GM21423 (cell line): Measurements from ENCODE around the gene UBAP1L.
"Not testable (repeated sequence)": the region's sequence is repeated elsewhere in the genome, so short reads cannot be mapped to it uniquely, and the experiment has no call there.

ENCODE experiments used
- ATAC-seq: cut with Tn5 transposase; IDR thresholded peaks from one replicate; pipeline ENCODE4 v1.9.1; 2021; ENCODE audit warnings: mild to moderate bottlenecking, moderate library complexity; ENCODE audit not compliant: unreplicated experiment

Gene UBAP1L

DNA sequence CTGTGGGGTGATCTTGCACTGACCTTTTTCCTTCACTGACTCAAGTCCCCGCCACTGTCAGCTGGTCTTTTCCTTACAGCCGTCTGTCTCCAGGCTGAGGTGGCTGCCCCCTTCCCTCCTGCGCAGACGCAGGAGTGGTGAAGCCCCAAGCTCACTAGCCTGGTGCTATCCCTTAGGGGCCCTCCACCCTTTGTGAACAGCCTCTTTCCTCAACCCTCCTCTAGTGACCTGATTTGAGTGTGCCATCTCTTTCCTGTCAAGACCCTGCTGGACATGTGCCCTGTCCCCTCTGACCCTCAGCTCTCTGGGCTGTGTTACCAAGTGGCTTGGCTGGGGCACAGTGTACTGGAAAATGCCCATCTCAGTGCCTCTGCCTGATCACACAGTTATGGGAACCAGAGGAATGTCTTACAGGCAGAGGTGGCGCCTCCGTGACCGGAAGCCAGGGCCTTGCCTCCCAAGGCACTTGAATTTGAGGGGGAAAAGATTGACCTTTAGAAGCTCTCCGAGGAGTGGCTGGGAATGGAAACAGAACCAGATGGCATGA, 29.7 kb downstream of the UBAP1L start:
- no peak for ATAC-seq

DNA sequence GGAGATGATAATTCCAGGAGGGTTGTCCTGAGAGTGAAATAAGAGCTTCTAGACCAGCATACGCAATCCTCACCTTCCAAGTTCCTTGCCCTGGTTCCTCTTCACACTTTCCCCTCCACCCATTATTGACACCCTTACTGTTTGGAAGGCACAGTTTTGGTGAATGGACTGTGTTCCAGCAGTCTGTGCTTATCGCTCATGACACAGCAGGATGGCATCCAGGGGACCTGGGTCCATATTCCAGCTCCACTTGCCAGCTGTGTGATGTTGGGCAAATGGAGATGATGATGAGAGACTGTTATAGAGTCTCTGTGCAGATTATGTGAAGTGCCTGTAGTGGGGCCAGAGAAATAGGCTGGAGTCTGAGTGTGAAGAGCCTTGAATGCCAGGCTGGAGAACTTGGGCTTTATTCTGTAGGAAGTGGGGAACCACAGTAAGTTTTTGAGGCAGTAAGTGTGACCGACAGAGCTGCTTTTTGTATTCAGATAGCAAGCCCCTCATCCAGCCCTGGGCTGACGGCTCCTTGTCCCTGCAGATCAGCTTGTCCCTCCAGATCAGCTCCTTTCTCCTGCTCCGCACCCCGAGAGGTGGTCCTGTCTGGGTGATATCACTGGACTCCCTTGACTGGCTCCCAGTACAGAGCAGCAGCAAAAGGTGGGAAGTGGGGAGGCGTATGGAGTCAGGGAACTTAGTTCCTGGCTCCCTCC, 30.3 kb downstream of the UBAP1L start:
- ATAC-seq: no peak

DNA sequence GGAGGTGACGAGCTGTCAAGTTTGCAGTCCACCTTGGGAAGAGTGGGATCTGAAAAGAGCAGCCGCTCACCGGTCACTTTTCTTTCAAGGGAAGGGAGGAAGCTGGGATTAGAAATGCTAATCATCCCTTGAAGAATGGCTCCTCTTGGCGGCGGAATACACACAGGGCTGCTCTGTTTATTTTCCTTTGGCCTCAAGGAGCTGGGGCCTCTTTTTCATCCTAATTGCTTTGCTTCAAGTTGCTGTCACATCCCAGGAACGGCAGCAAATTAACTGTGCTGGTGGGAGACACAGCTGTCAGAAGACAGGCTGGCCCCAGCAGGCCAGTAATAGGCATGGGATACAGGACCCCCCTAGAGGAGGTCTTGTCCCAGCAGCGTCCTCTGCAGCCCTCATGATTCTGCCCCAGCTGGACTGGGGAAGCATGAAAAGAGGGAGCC, 31.7 kb downstream of the UBAP1L start:
- no peak for ATAC-seq

DNA sequence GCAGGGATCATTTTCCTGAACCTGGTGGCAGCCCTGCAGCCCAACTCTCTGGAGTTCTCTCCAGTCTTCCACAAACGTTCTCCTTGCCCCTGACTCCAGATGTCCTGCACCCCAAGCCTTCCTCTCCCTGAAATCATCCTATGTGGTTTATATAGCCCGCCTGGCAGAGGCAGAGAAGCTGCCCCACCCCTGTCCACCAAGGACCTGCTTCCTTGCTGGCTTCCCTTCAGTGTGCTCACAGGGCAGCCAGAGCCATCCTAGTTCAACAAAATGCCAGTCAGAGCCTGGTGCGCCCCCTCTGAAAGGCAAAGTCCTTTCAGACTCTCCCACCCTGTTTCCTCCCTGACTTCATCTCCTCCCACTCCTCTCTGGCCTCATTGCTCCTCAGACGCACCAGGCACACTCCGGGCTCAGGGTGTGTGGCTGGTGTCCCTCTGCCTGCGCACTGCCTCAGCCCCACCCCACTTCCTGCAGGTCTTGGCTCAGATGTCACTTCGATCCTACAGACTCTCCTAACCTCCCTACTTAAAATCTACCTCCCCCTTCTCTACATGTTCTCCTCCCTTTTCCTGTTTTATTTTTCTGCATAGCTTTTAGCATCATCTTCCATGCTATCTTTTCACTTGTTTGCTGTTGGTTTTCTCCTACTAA, 32.6 kb downstream of the UBAP1L start:
- no peak for ATAC-seq

DNA sequence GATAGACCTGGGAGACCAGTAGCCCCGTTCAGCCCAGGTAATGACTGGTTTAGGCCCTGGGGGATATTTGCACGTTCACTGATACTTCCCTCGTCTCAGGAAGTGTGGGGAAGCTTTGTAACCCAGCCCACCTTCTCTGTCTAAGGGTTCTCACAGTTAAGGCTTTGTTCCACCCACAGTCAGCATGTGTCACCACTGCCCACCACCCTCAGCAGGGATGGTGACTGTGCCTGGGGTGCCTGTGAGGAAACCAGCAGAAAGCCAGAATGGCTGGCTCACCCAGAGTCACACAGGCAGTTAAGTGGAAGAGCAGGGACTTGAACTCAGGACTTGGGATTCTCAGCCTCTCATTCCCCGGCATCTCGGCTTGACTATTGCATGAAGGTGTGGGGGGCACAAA, 33.2 kb downstream of the UBAP1L start:
- ATAC-seq: no peak

DNA sequence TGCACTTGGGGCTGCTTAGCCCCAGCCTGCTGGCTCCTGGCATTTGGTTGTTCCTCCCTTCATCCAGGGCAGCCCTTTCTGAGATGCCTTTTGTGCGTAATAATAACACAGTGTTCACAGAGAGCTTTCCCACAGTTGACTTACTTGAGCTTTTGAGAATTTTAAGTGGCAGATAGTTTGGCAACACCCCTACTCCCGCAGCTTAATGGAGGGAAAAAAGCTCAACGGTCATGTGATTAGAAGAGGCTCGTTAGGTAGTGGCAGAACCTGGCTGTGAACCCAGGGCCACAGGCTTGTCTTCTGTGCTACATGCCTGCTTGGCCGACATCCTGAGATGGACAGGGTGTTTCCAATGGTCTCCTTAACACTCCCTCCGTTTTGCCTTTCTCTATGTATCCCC, 33.7 kb downstream of the UBAP1L start:
- no peak for ATAC-seq

DNA sequence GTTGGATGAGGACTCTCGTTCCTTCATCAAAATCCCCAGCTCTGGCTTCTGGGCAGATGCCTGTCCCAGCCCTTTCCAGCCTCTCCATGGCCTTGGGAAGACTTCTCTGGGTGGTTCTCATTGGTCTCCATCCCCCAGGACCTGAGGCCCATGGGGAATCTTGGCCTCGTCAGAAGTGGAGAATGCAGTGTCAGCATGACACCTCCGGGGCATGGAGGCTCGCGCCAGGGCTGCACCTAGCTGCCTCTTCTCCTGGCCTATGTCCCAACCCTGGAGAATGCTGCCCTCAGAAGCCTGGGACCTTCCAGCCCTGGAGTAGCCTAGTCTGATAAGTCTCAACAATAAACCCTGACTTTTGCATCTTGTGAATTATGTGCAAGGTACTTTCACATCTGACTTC, 35.4 kb downstream of the UBAP1L start:
- ATAC-seq: no peak

DNA sequence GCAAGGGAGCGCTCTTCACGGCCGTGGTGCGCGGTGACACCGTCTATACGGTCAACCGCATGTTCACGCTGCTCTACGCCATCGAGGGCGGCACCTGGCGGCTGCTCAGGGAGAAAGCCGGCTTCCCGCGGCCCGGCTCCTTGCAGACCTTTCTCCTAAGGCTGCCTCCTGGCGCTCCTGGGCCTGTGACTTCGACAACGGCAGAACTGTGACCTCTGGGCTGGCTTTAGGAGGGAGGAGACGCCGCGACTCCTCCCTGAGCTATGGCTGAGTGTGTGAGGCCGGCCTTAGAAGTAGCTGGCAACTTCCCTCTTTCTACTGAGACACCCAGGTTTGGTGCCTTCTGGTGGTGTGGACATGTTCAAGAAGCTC, 37.0 kb downstream of the UBAP1L start:
- ATAC-seq: no peak

DNA sequence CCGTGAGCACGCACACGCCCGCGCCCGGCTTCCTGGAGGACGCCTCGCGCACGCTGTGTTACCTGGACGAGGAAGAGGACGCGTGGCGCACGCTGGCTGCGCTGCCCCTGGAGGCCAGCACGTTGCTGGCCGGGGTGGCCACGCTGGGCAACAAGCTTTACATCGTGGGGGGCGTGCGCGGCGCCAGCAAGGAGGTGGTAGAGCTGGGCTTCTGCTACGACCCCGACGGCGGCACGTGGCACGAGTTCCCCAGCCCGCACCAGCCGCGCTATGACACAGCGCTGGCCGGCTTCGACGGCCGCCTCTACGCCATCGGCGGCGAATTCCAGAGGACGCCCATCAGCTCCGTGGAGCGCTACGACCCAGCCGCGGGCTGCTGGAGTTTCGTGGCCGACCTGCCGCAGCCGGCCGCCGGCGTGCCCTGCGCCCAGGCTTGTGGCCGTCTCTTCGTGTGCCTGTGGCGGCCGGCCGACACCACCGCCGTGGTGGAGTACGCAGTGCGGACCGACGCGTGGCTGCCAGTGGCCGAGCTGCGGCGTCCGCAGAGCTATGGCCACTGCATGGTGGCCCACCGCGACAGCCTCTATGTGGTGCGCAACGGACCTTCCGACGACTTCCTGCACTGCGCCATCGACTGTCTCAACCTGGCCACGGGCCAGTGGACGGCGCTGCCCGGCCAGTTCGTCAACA, 37.6 kb downstream of the UBAP1L start:
- ATAC-seq: no peak

DNA sequence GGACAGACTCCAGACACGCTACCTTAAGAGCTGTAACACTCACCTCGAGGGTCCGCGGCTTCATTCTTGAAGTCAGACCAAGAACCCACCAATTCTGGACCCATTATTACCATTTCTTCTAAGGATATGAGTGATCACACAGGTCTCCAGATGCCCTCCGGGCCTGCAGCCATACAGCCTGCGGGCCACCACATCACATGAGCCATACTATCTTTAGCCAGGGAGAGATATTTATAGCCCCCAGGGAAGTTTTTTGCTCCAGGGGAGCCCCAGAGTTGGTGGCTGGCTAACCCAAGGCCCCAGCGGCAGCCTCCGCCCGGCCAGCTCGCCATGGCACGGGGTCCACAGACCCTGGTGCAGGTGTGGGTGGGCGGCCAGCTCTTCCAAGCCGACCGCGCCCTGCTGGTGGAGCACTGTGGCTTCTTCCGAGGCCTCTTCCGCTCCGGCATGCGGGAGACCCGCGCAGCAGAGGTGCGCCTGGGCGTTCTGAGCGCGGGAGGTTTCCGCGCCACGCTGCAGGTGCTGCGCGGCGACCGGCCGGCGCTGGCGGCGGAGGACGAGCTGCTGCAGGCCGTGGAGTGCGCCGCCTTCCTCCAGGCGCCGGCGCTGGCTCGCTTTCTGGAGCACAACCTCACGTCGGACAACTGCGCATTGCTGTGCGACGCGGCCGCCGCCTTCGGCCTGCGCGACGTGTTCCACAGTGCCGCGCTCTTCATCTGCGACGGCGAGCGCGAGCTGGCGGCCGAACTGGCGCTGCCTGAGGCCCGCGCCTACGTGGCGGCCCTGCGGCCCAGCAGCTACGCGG, 38.3 kb downstream of the UBAP1L start, which contains the start of gene KBTBD13:
KBTBD13 (plus strand) TSS at position 261 of the 805 bp plus-strand sequence; CDS start at position 331, 70 bp downstream.
- no peak for ATAC-seq

DNA sequence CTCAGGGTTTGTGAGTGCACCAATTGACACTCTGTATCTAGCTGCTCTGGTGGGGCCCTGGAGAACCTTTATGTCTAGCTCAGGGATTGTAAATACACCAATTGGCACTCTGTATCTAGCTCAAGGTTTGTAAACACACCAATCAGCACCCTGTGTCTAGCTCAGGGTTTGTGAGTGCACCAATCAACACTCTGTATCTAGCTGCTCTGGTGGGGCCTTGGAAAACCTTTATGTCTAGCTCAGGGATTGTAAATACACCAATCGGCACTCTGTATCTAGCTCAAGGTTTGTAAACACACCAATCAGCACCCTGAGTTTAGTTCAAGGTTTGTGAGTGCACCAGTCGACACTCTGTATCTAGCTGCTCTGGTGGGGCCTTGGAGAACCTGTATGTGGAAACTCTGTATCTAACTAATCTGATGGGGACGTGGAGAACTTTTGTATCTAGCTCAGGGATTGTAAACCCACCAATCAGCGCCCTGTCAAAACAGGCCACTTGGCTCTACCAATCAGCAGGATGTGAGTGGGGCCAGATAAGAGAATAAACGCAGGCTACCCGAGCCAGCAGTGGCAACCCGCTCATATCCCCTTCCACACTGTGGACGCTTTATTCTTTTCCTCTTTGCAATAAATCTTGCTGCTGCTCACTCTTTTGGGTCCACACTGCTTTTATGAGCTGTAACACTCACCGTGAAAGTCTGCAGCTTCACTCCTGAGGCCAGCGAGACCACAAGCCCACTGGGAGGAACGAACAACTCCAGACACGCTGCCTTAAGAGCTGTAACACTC, 39.2 kb downstream of the UBAP1L start:
- ATAC-seq: not testable (repeated sequence)

DNA sequence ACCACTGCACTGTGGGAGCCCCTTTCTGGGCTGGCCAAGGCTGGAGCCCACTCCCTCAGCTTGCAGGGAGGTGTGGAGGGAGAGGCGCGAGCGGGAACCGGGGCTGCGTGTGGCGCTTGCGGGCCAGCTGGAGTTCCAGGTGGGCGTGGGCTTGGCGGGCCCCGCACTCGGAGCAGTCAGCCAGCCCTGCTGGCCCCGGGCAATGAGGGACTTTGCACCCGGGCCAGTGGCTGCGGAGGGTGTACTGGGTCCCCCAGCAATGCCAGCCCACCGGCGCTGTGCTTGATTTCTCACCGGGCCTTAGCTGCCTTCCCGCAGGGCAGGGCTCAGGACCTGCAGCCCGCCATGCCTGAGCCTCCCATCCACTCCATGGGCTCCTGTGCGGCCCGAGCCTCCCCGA, 40.1 kb downstream of the UBAP1L start:
- not testable (repeated sequence) for ATAC-seq

DNA sequence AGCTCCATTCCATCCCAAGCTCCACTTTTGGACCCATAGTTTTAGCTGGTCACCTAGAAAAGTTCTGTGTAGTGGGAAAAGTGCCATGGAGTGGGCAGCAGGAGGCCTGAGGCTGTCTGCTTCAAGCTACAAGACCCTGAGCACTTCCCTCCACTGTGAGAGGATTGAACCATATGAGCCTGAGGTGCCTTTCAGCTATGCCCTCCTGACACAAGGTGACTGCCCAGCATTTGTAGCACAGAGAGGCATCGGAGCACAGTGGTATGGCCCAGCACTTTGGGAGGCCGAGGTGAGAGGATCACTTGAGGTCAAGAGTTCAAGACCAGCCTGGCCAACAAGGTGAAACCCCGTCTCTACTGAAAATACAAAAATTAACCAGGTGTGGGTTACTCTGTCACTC, 42.4 kb downstream of the UBAP1L start:
- ATAC-seq: no peak

DNA sequence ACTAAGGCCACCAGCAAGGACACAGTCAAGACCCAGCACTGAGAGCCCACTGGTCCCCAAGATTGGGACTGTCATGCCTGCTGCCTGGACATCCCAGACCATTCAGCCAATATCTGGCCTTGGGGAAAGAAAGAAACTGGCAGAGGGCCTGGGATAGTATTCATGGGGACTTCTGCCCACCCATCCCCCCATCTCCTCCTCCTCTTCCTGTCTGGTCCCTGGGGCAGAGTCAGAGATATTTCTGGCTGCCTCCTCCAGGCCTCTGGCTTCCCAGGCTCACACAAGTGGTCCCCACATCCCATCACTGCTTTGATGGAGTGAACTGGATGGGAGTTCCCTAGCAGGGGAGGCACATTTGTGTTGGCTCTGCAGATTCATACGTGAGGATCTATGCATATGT, 43.0 kb downstream of the UBAP1L start:
- no peak for ATAC-seq

DNA sequence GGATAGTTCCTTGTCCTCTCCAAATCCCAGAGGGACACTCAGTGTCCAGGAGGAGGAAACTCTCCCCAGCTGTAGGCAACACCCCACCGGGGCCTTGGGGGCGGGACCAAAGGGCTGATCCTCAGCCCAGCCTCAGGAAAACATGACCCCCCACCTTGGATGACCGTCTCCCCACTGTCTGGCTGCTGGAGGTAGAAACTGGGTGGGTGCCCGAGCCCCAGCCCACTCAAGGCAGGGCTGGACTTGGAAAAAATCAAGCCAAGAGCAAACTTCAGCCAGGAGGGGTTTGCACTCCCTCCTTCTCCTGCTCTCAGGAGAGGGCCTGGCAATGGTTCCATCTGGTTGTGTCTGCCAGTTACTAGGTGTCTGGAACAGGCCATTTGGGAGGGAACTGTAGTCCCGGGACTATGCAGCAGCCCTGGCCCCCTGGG, 43.6 kb downstream of the UBAP1L start:
- ATAC-seq: no peak

DNA sequence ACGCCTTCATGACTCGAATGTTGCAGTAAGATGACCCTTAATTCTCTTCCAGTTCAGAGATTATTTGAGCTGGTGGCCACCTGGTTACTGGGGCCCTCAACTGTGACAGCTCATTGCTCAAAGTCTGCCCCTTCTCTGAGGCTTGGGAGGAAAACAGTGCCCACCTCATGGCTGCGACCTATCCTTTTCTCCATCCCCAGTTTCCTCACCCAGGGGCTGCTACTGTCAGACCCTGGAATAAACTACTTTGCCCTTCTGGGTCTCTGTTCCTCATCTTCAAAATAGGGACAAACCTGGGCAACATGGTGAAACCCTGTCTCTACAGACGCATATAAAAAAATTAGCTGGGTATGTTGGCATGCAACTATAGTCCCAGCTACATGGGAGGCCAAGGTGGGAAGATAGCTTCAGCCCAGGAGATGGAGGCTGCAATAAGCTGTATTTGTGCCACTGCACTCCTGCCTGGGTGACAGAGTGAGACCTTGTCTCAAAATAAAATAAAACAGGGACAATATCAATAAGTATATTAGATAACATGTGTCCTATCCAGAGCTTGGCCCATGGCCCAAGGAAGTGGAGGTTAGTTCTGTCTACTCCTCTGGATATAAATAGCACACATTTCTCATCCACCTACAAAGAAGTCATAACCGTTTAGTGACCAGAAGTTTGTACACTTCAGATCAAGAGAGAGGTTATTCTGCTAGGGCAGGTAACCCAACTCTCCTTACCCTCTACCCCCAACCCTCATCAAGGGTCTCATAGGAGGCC, 45.0 kb downstream of the UBAP1L start:
- no peak for ATAC-seq

DNA sequence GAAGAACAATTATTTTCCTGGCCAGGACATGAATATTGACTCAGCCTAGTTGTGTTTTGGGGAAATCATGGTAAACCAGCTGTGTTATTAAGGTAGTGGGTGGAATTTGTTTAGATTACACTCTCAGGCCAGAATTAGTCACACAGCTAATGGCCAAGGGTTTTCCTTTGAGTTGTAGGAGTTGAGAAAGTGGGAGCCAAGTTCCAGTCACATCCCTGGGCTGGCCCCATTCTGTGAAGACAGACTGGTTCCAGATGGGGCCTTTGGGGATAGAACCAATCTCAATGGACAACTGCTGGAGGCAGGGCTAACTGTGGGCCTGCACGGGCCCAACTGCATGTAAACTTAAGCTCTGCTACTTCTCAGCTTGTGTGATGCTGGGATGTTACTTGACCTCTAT, 45.8 kb downstream of the UBAP1L start:
- no peak for ATAC-seq

DNA sequence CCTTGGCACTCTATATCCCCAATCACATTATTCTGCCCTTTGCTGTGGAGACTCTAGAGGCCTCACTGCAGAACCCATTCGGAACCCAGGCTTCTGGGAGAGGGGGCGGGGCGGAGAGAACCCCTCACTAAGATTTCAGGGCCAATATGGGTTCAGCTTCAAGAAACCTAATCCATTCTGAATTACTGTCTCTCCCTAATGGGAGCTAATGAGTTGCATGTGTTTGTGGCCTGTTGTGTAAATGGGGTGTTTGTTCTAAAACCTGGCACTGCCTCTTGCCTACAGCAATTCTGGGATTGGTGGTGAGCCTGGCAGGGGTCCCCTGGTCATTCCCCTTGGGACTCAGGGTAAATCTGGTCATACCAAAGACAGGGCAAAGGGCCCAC, 46.6 kb downstream of the UBAP1L start:
- no peak for ATAC-seq

DNA sequence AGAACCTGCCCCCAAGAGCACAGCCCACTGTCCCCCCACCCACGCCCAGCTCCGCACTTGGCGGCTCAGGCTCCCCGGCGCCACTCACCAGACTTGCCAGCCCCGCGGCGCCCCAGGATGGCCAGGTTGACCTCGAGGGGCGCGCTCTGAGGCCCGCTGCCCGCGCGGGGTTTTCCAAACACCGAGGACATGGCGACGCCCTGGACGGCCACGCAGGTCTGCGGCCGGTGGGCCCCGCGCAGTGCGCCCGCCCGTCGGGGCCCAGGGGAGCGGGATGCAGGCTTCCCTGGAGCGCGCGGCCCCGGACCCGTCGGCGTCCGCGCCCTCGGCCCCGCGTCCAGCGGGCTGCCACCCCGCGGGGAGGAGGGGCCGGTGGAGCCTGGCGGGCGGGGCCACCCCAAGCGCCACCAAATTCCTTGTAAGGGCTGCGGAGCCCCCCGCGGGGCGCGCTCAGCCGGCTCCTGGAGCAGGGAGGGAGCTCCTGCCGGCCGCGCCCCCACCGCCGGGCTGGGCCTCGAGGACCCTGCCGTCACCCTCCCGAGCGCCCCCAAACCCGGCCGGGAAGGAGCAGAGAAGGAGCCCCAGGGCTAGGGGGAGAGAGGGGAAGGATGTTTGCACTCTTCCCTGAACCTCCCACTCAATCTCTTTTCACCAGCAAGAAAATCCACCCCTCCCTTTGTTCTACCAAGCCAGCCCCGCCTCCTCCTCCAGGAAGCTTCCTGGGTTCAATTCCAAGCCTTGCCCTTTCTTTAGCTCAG, 47.2 kb downstream of the UBAP1L start, which contains the start of gene RASL12:
RASL12 (minus strand) TSS at position 347 of the 758 bp plus-strand sequence; CDS start at position 191, 156 bp downstream.
- no peak for ATAC-seq
